GM13977 (cell line): ENCODE results near the gene UBR2.
A peak's percentile ranks its signal among the peaks of the same experiment; 100 is the strongest.
"Not testable (repeated sequence)": the region's sequence is repeated elsewhere in the genome, so short reads cannot be mapped to it uniquely, and the experiment has no call there.

Experiments used
- DNase-seq: peaks from one replicate; pipeline ENCODE4 v3.0.0; 2012; ENCODE audit warnings: low spot score
- in situ Hi-C: fragments of 300-500 bp; cut with MboI; formaldehyde crosslinking; loops from one replicate; pipeline ENCODE4 v1.12.0; 2022; ENCODE audit warnings: low sequenced_read_pairs, low pct_unique_long_range_greater_than_20kb, mixed read lengths, inconsistent platforms; ENCODE audit not compliant: unreplicated experiment
- TF ChIP-seq, protein P1 (sequence below): IDR thresholded peaks from 2 replicates; pipeline ENCODE4 v1.5.1; 2012; ENCODE audit warnings: mild to moderate bottlenecking, control low read depth; ENCODE audit not compliant: insufficient read depth; ENCODE audit errors: extremely low read depth, missing control alignments

The UBR2 gene

DNA sequence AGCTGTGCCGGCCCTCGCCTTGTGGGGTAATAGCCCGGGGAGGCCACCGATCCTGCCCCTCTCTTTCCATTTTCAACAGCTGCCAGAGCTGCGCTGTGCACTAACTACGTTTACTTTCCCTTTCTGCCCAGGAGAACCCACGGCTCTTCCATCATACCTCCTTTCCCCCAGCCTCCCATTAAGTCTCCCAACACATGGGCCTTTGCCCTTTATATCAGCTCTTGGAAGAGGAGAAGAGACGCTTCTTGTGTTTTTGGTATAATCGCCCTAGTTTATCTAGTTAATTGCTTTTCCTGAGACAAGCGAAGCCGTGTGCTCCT lies 637 bp downstream of the UBR2 start:
- peak; percentile 28 for DNase-seq
- TF ChIP-seq, protein P1, sequence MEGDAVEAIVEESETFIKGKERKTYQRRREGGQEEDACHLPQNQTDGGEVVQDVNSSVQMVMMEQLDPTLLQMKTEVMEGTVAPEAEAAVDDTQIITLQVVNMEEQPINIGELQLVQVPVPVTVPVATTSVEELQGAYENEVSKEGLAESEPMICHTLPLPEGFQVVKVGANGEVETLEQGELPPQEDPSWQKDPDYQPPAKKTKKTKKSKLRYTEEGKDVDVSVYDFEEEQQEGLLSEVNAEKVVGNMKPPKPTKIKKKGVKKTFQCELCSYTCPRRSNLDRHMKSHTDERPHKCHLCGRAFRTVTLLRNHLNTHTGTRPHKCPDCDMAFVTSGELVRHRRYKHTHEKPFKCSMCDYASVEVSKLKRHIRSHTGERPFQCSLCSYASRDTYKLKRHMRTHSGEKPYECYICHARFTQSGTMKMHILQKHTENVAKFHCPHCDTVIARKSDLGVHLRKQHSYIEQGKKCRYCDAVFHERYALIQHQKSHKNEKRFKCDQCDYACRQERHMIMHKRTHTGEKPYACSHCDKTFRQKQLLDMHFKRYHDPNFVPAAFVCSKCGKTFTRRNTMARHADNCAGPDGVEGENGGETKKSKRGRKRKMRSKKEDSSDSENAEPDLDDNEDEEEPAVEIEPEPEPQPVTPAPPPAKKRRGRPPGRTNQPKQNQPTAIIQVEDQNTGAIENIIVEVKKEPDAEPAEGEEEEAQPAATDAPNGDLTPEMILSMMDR: no peak
- in situ Hi-C loops: no loop called here

DNA sequence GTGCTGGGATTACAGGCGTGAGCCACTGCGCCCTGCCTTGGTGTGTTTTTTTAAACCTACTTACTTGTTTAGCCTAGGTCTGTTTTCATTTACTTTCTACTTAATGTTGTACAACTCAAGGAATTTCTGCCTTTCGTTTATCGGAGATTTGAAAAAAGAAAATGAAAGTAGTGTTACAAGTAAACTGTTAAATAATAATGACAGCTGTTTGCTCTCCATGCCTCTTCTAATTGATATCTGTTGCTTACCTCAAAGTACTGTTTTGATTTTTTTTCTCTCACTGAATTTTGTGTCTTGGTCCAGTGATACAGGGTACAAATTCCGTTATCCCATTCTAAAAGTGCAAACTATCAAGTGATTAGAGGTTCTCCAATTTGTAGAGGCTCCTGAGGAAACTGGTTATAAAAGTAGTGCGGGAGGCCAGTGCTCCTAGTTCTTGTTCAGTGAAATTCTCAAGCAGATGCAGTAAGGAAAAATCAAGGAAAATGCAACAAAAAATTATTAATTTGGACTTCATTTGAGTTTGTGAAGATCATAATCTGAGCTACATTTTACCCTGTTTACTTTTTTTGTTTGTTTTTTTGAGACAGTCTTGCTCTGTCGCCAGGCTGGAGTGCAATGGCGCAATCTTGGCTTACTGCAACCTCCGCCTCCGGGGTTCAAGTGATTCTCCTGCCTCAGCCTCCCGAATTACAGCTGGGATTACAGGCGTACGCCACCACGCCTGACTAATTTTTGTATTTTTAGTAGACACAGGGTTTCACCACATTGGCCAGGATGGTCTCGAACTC lies 2.2 kb downstream of the UBR2 start:
- in situ Hi-C loops: no loop called here
- no peak for DNase-seq
- TF ChIP-seq, protein P1: no peak

DNA sequence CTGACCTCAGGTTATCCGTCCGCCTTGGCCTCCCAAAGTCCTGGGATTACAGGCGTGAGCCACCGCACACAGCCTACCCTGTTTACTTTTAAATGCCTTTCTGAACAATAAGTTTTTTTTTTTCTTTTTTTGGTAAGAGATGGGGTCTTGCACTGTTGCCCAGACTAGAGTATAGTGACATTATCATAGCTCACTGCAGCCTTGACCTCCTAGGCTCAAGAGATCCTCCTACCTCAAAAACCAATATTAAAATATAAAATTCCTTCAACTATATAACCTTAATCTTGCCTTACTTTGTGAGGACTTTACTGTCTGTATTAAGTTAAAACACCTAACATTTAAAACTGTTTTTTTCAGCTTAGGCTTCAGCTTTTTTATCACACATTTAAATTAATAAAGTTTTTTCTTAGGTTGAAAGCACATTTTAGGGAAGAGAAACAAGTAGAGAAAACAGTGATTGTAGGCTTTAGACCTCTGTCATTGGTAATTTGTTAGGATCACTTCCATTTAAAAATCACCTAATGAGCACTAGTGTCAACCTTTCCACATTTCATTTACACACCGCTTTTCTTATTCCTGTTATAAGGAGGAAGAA lies 2.9 kb downstream of the UBR2 start:
- DNase-seq: no peak
- TF ChIP-seq, protein P1: no peak
- in situ Hi-C loops: no loop called here

DNA sequence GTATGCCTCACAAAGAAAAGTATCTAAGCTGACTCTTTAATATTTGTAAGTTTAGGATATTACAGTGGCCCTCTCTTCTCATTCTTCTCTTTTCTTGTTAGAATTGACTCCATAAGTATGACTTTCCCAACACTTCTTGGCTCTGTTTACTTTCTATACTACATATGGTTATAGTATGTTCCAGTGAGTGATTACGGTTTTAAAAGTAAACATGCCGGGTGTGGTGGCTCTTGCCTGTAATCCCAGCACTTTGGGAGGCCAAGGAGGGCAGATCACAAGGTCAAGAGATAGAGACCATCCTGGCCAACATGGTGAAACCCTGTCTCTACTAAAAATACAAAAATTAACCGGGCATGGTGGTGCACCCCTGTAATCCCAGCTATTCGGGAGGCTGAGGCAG lies 3.4 kb downstream of the UBR2 start:
- in situ Hi-C loops, DNase-seq: not testable (repeated sequence)

DNA sequence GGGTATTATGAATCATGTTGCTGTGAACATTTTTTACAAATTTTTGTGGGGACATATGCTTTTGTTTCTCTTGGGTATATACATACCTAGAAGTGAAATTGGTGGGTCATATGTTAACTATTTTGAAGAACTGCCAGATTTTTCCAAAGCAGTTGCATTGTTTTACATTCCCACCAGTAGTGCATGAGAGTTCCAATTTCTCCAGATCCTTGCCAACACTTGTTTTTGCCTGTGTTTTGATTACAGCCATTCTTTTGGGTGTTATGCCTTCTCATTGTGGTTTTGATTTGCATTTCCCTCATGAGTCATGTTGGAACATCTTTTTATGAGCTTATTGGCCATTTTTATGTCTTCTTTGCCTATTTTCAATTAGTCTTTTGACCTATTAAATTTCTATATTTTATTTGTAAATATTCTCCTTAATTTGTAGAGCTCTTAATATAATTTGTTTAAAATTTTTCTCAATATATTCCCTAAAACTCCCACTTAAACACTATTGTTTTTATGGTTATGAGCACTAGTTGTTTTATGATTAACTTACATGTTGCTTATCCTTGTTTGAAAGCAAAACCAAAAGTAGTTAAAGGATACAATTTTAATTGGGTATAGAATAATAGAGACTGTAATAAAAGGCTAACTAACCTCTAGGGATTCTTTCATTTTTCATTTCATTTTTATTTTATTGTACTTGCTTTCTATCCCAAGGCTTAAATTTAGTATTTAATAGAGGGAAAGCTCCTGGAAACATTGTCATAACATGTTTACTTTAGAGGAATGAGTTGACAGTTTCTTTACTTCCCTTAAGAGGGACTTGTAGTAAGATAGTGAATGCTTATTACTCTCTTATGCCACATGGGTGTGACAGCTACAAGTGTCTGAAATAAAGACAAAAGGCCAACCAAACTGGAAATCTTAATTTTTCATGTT lies 5.5 kb downstream of the UBR2 start:
- no peak for DNase-seq
- in situ Hi-C loops: no loop called here
- TF ChIP-seq, protein P1: no peak

DNA sequence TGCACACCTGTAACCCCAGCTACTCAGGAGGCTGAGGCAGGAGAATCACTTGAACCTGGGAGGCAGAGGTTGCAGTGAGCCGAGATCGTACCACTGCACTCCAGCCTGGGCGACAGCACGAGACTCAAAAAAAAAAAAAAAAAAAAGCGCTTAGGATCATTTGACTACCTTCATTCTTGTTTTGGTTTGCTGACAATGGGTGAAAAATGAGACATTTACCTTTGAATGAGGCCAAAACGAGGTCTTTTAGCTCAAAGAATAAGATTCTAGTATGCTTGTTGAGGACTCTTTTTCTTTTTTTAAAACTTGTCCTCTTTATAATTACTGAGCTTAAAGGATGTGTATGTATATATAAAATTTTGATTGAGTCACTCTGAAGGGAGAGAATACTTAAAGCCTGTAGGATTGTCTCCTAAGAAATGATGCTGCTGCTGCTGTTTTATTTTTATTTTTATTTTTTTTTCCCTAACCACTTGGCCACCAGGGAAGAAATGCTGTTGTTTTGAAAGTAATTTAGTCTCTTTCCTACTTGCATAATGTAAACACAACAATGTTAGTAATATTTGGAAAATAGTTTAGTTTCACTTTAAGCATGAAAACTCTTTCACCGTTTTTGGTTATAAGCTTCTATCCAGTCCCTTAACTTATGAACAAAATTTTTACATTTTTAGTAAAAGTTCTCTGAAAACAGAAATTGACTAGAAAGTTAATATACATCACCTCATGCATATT lies 7.9 kb downstream of the UBR2 start:
- TF ChIP-seq, protein P1: no peak

More for the DNA sequence above, 7.9 kb downstream of the UBR2 start:
- no peak for DNase-seq
- in situ Hi-C loops: no loop called here
